GM19395 (cell line): ENCODE measurements around the gene FOXD2.
"Not testable (repeated sequence)": the region's sequence is repeated elsewhere in the genome, so short reads cannot be mapped to it uniquely, and the experiment has no call there.

Experiments used
- ATAC-seq: cut with Tn5 transposase; IDR thresholded peaks from one replicate; pipeline ENCODE4 v1.9.1; 2021; ENCODE audit warnings: mild to moderate bottlenecking, moderate library complexity; ENCODE audit not compliant: unreplicated experiment

The FOXD2 gene

GRCh38 chr1:47439017-47439818 lies 1.4 kb downstream of the FOXD2 start:
- ATAC-seq: no peak

GRCh38 chr1:47439819-47440598 lies 2.2 kb downstream of the FOXD2 start:
- no peak for ATAC-seq

- no peak for ATAC-seq
These were observed 2.8 kb downstream of the FOXD2 start for GRCh38 chr1:47440599-47441081.

- no peak for ATAC-seq
These were observed 3.7 kb downstream of the FOXD2 start for GRCh38 chr1:47441450-47442106.

- no peak for ATAC-seq
These were observed 4.4 kb downstream of the FOXD2 start for GRCh38 chr1:47442202-47442601.

GRCh38 chr1:47442842-47443529 lies 5.1 kb downstream of the FOXD2 start:
- ATAC-seq: no peak

GRCh38 chr1:47443530-47444296 lies 5.9 kb downstream of the FOXD2 start:
- ATAC-seq: no peak

GRCh38 chr1:47444297-47444561 lies 6.4 kb downstream of the FOXD2 start:
- no peak for ATAC-seq

GRCh38 chr1:47444562-47445465 lies 7.0 kb downstream of the FOXD2 start:
- ATAC-seq: no peak

GRCh38 chr1:47445823-47446550 lies 8.1 kb downstream of the FOXD2 start:
- no peak for ATAC-seq

- no peak for ATAC-seq
These were observed 10.8 kb downstream of the FOXD2 start for GRCh38 chr1:47448462-47449222.

GRCh38 chr1:47449822-47450552 lies 12.1 kb downstream of the FOXD2 start:
- ATAC-seq: no peak

GRCh38 chr1:47450606-47451005 lies 12.8 kb downstream of the FOXD2 start:
- no peak for ATAC-seq

GRCh38 chr1:47452426-47452825 lies 14.6 kb downstream of the FOXD2 start:
- ATAC-seq: no peak

GRCh38 chr1:47453910-47454309 lies 16.1 kb downstream of the FOXD2 start:
- not testable (repeated sequence) for ATAC-seq

- no peak for ATAC-seq
These were observed 18.4 kb downstream of the FOXD2 start for GRCh38 chr1:47456250-47456649.

- ATAC-seq: not testable (repeated sequence)
These were observed 19.7 kb downstream of the FOXD2 start for GRCh38 chr1:47457547-47457946.
